HEK293T (cell line): ENCODE results near the gene CACNA1C.
"Not testable (repeated sequence)": the region's sequence is repeated elsewhere in the genome, so short reads cannot be mapped to it uniquely, and the experiment has no call there.

Experiments used
- CTCF ChIA-PET: fragments of 350-600 bp; formaldehyde crosslinking; extraction: SDS; loops from one replicate; lab custom pipeline; 2021; ENCODE audit warnings: antibody characterized with exemption, inconsistent platforms; lab: Yijun Ruan, JAX
- POLR2A ChIA-PET: fragments of 350-600 bp; formaldehyde crosslinking; extraction: SDS; loops from one replicate; lab custom pipeline; 2020; ENCODE audit warnings: antibody characterized with exemption, inconsistent platforms; lab: Yijun Ruan, JAX
- DNase-seq: peaks from one replicate; pipeline ENCODE4 v3.0.0; 2012; ENCODE audit warnings: mixed read lengths; ENCODE audit errors: extremely low spot score
- ARNT ChIP-seq: fragments of 450-650 bp; IDR thresholded peaks from 2 replicates; pipeline ENCODE4 v1.6.1; 2017; ENCODE audit warnings: mild to moderate bottlenecking
- BHLHE40 ChIP-seq: fragments of 450-650 bp; IDR thresholded peaks from 2 replicates; pipeline ENCODE4 v1.6.1; 2016; ENCODE audit warnings: mild to moderate bottlenecking, moderate library complexity, borderline replicate concordance
- CTBP1 ChIP-seq: fragments of 450-650 bp; IDR thresholded peaks from 2 replicates; pipeline ENCODE4 v1.6.1; 2016; ENCODE audit warnings: borderline replicate concordance
- ELF4 ChIP-seq: fragments of 450-650 bp; IDR thresholded peaks from 2 replicates; pipeline ENCODE4 v1.6.1; 2017; ENCODE audit warnings: antibody characterized with exemption
- FOXA1 ChIP-seq: fragments of 450-650 bp; IDR thresholded peaks from 2 replicates; pipeline ENCODE4 v1.6.1; 2016; ENCODE audit warnings: mild to moderate bottlenecking
- FOXK2 ChIP-seq: fragments of 450-650 bp; IDR thresholded peaks from 2 replicates; pipeline ENCODE4 v1.6.1; 2016; ENCODE audit warnings: mild to moderate bottlenecking
- FOXM1 ChIP-seq: fragments of 450-650 bp; IDR thresholded peaks from 2 replicates; pipeline ENCODE4 v1.6.1; 2017; ENCODE audit warnings: mild to moderate bottlenecking, borderline replicate concordance
- HDGF ChIP-seq: fragments of 450-650 bp; IDR thresholded peaks from 2 replicates; pipeline ENCODE4 v1.6.1; 2017; ENCODE audit warnings: antibody characterized with exemption, borderline replicate concordance
- L3MBTL2 ChIP-seq: fragments of 450-650 bp; conservative IDR thresholded peaks from 2 replicates; pipeline ENCODE4 v1.6.1; 2016; ENCODE audit warnings: mild to moderate bottlenecking
- LEF1 ChIP-seq: fragments of 450-650 bp; IDR thresholded peaks from 2 replicates; pipeline ENCODE4 v1.6.1; 2017; ENCODE audit warnings: mild to moderate bottlenecking, borderline replicate concordance
- NFRKB ChIP-seq: fragments of 450-650 bp; IDR thresholded peaks from 2 replicates; pipeline ENCODE4 v1.6.1; 2016; ENCODE audit warnings: mild to moderate bottlenecking, moderate library complexity
- SP1 ChIP-seq: fragments of 450-650 bp; IDR thresholded peaks from 2 replicates; pipeline ENCODE4 v1.6.1; 2017
- SUZ12 ChIP-seq: fragments of 450-650 bp; IDR thresholded peaks from 2 replicates; pipeline ENCODE4 v1.6.1; 2016; ENCODE audit warnings: mild to moderate bottlenecking
- TARDBP ChIP-seq: fragments of 450-650 bp; IDR thresholded peaks from 2 replicates; pipeline ENCODE4 v1.6.1; 2016
- ZNF384 ChIP-seq: fragments of 450-650 bp; IDR thresholded peaks from 2 replicates; pipeline ENCODE4 v1.6.1; 2016
- TF ChIP-seq, protein P1 (sequence below): fragments of 450-650 bp; IDR thresholded peaks from 2 replicates; pipeline ENCODE4 v1.6.1; 2016

The CACNA1C gene

DNA sequence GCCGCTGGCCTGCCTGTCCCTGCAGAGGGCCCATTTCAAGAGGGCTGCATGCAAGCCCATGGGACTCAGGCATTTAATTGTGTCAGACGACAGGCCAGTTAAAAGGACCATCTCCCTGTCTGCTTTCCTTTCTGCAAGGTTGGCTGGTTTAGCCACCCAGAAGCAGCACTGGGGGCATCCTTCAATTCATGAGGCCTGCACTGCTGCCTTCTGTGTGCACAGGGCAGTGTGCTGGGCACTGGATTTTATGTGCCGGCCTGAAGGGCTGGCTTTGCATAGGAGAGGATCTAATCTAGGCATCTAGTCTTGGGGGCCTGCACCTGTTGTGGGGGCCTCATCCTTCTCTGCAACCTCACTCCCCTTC, 627.9 kb downstream of the CACNA1C start:
- TF ChIP-seq L3MBTL2 (no peak), CTBP1 (no peak), HDGF (no peak), FOXM1 (no peak), ELF4 (no peak), SP1 (no peak), ARNT (no peak), SUZ12 (no peak), TARDBP (no peak), FOXA1 (no peak)
- DNase-seq, result no peak
- ChIA-PET CTCF (no interaction called here), POLR2A (no interaction called here)

DNA sequence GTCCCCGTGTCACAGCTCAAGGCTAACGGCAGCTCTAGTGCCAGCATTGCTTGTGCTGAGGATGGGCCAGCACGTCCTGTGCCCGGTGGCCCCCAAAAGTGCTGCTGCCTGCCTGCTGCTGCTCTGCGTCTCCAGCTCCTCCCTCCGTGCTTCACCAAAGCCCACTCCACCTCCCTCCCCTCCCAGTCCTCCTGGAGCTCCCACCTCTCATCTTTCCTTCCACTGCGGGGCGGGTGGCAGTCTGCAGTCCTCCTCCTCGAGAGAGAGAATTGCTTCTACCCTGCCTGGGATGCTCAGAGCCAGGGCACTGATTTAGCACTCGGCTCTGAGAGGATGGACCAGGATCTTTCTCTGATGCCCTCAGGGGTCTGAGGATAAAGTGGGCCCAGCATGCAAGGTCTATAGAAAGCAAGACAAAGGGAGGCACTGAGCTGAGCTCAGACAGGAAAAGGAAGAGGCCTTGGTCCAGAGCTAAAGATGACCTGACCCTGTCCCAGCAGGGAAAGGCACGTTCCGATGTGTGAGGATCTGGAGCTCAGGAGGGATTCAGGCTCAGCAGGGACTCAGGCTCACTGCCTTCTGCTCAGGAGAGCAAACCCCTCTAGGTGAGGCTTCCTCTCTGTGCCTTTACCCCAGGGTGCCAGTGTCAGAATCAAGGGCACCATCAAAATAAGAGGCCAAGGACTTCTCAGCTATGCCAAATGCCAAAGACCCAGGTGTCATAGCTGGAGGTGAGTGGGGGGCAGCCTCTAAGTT, 628.8 kb downstream of the CACNA1C start:
- DNase-seq, result no peak
- ChIA-PET POLR2A (interaction anchor here (1.1 kb wide), 1 partner anchor 8 kb away, joined by 3 read pairs; no protein-coding TSS in a partner anchor), CTCF (no interaction called here)
- no peak for TF ChIP-seq CTBP1
- no peak for TF ChIP-seq TARDBP
- TF ChIP-seq BHLHE40, result no peak
- TF ChIP-seq, protein P1, sequence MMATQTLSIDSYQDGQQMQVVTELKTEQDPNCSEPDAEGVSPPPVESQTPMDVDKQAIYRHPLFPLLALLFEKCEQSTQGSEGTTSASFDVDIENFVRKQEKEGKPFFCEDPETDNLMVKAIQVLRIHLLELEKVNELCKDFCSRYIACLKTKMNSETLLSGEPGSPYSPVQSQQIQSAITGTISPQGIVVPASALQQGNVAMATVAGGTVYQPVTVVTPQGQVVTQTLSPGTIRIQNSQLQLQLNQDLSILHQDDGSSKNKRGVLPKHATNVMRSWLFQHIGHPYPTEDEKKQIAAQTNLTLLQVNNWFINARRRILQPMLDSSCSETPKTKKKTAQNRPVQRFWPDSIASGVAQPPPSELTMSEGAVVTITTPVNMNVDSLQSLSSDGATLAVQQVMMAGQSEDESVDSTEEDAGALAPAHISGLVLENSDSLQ, result no peak
- no peak for TF ChIP-seq NFRKB
- no peak for TF ChIP-seq ZNF384
- TF ChIP-seq FOXK2, result no peak
- TF ChIP-seq FOXA1, result no peak
- TF ChIP-seq HDGF, result no peak
- TF ChIP-seq FOXM1, result no peak
- TF ChIP-seq L3MBTL2, result no peak
- TF ChIP-seq SUZ12, result no peak
- TF ChIP-seq ARNT, result no peak
- no peak for TF ChIP-seq ELF4
- TF ChIP-seq LEF1, result no peak
- no peak for TF ChIP-seq SP1

GRCh38 chr12:2682296-2683251, 629.8 kb downstream of the CACNA1C start:
- TF ChIP-seq L3MBTL2 (no peak), NFRKB (no peak), FOXM1 (no peak), CTBP1 (no peak), SUZ12 (no peak), FOXA1 (no peak), SP1 (no peak), ARNT (no peak), LEF1 (no peak), ZNF384 (no peak), TARDBP (no peak), ELF4 (no peak), HDGF (no peak), FOXK2 (no peak)
- TF ChIP-seq, protein P1, result no peak
- CTCF ChIA-PET, result interaction anchor here (0.6 to 1.3 kb wide), 4 partner anchors 55 to 172 kb away, joined by 3 to 6 read pairs (median 4); no protein-coding TSS in a partner anchor
- DNase-seq, result no peak
- POLR2A ChIA-PET, result interaction anchor here (1.1 kb wide), 1 partner anchor 9 kb away, joined by 3 read pairs; no protein-coding TSS in a partner anchor

GRCh38 chr12:2683283-2684025, 630.7 kb downstream of the CACNA1C start:
- POLR2A ChIA-PET, result no interaction called here

DNA sequence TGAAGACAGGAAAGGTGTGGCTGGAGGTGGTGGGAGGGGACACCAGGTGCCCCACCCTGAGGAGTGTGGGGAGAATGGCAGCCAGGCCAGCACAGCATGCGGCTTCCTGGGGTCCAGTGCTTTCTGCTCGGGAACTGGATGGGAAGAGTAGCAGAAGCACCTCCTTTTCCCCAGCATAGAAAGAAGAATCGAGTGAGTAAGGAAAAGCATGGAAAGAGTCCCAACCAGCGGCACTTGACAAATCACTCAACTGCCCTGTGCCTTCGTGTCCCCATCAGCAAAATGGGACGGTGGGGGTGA, 631.2 kb downstream of the CACNA1C start:
- DNase-seq, POLR2A ChIA-PET: not testable (repeated sequence)
- CTCF ChIA-PET, result interaction anchor here (1.1 kb wide), 1 partner anchor 58 kb away, joined by 3 read pairs; no protein-coding TSS in a partner anchor

More at GRCh38 chr12:2683283-2684025, 630.7 kb downstream of the CACNA1C start:
- CTCF ChIA-PET, result interaction anchor here (0.6 to 1.3 kb wide), 4 partner anchors 54 to 171 kb away, joined by 3 to 6 read pairs (median 4); no protein-coding TSS in a partner anchor
- TF ChIP-seq, protein P1, result no peak
- TF ChIP-seq SP1 (no peak), TARDBP (no peak)
- DNase-seq, result no peak

DNA sequence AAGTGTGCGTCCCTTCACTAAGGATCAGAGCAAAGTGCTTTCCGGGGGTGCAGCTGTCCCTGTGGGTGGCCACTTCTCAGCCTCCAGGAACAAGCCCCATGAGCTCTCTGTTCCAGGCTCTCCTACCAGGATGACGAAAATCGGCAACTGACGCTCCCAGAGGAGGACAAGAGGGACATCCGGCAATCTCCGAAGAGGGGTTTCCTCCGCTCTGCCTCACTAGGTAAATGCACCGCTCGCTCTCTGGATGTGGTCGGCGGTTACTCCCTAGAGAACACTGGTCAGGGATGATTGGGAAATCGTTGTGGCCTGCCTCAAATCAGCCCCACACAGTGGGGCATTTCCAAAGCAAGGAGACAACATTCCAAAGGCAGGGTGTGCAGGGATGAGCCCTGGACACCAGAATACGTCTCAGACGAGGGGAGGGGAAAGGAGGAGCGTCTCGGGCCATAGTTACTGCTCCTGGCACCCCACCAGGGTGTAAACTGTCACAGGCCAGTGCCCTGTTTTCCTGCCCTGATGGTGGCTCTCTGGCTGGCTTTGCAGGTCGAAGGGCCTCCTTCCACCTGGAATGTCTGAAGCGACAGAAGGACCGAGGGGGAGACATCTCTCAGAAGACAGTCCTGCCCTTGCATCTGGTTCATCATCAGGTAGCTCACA, 633.0 kb downstream of the CACNA1C start:
- POLR2A ChIA-PET, result interaction anchor here (1.2 kb wide), 1 partner anchor 109 kb away, joined by 3 read pairs; the partner anchor contains the start of gene FKBP4
- DNase-seq, CTCF ChIA-PET: not testable (repeated sequence)
